Measurements from ENCODE around the gene KCNG2. TPM values are rescaled to one million over a fixed set of nuclear protein-coding genes. Genes with fewer than 3 reads are reported as not detected.

The KCNG2 gene
- total and polyA plus RNA-seq, 2 of the 4 experiments (the other 2 are of a cell fraction) = not detected

- in situ Hi-C loops (cut with MboI; ENCODE audit: low sequenced_read_pairs) = no loop called here
- H3K9me3 ChIP-seq (ENCODE audit: control insufficient read depth, insufficient read depth, low read length) = no peaks in the 10 kb centered on the region
- POLR2A ChIA-PET (ENCODE audit: unreplicated experiment) = no interaction called here
- no peak overlapping the region for H3K14ac ChIP-seq (replicated peaks; ENCODE audit: low read depth, low read length)
- H4K91ac ChIP-seq (ENCODE audit: insufficient read depth, low read depth, low read length) = no peak overlapping the region
- CTCF ChIA-PET = no interaction called here
- peaks cover 11% of the 10 kb centered on the region for H3K9me1 ChIP-seq (ENCODE audit: insufficient read depth, low read length)
- no peaks in the 10 kb centered on the region for H3K79me1 ChIP-seq (ENCODE audit: low read depth in 1 of 2, low read length in 2 of 2)
- no peak overlapping the region for H2BK20ac ChIP-seq (ENCODE audit: low read depth, low read length)
- H3K27ac ChIP-seq (ENCODE audit: insufficient read depth, low read length) = no peak overlapping the region
- H3K9ac ChIP-seq (ENCODE audit: low read depth, low read length) = no peak overlapping the region
- peaks cover 30% of the 10 kb centered on the region for H3K27me3 ChIP-seq (ENCODE audit: control insufficient read depth, insufficient read depth, low read length)
- H3K18ac ChIP-seq (ENCODE audit: low read depth, low read length) = no peak overlapping the region
- peaks cover 11% of the 10 kb centered on the region for H3K4me1 ChIP-seq (ENCODE audit: control insufficient read depth, insufficient read depth, low read length)
- no peak overlapping the region; the same call in 1 of the 2 replicates for H3K4me2 ChIP-seq (ENCODE audit: low read depth, low read length)
- H2BK15ac ChIP-seq (ENCODE audit: low read depth, low read length) = peak overlapping the region; percentile 56; the same call in 1 of the 3 replicates
- no peak overlapping the region for H2AK9ac ChIP-seq (replicated peaks; ENCODE audit: low read depth, low read length, poor library complexity)
- intact Hi-C loops (cut with micrococcal nuclease) = loop anchor here (5.0 kb wide), 2 partner anchors 156 to 171 kb away; partner anchors contain the start of gene SLC66A2
- H3K4me3 ChIP-seq (ENCODE audit: insufficient read depth, low read depth, low read length) = no peak overlapping the region
- H4K8ac ChIP-seq (ENCODE audit: low read depth in 2 of 2, low read length in 2 of 2) = no peak overlapping the region
- H3K4ac ChIP-seq (ENCODE audit: low read depth, low read length) = no peak overlapping the region; the same call in 1 of the 2 replicates
- dilution Hi-C loops (cut with HindIII; ENCODE audit: low sequenced_read_pairs, unreplicated experiment) = no loop called here
- H3K23ac ChIP-seq (ENCODE audit: low read depth, low read length) = peak overlapping the region; percentile 49; the same call in 1 of the 2 replicates
- no peak overlapping the region for H2AFZ ChIP-seq (replicated peaks; ENCODE audit: low read length, poor library complexity)
- peaks cover 4% of the 10 kb centered on the region; the same call in 1 of the 2 replicates for H4K20me1 ChIP-seq (ENCODE audit: insufficient read depth, low read length)
- DNase-seq (no peak), ATAC-seq (ENCODE audit: low read depth) (no peak)
- H2BK120ac ChIP-seq (ENCODE audit: low read depth, low read length) = no peak overlapping the region
- no TSS peak for BruUV-seq (replicated peaks)
- 27% methylated on average over 10 of the region's 21 CpGs; no CpG with 5 or more reads in 1 of the 2 experiments for WGBS, 2 experiments (ENCODE audit: extremely low coverage in 2 of 2, insufficient read length in 1 of 2)
- H3K56ac ChIP-seq (ENCODE audit: extremely low read depth, insufficient read depth, low read length) = no peak overlapping the region
- H4K5ac ChIP-seq (ENCODE audit: low read depth, low read length) = no peak overlapping the region
- no peak overlapping the region for H2BK5ac ChIP-seq (ENCODE audit: low read depth, low read length, poor library complexity, severe bottlenecking)
- H3K36me3 ChIP-seq (ENCODE audit: control insufficient read depth, insufficient read depth, low read length) = no peaks in the 10 kb centered on the region
- H2AK5ac ChIP-seq (ENCODE audit: low read depth, low read length) = peak overlapping the region; percentile 74; the same call in 1 of the 2 replicates
- TF ChIP-seq FOS (IDR thresholded peaks at IDR 0.05; ENCODE audit: low read depth, low read length) = no peak
- no peak for TF ChIP-seq RCOR1 (IDR thresholded peaks at IDR 0.05; ENCODE audit: insufficient replicate concordance, low read length)
- TF ChIP-seq MXI1 (IDR thresholded peaks at IDR 0.05; ENCODE audit: borderline replicate concordance, low read depth, low read length) = no peak
- no peak for TF ChIP-seq ELK1 (IDR thresholded peaks at IDR 0.05; ENCODE audit: borderline replicate concordance, low read depth, low read length)
- TF ChIP-seq NFE2L2 (IDR thresholded peaks at IDR 0.05; ENCODE audit: low read depth, low read length) = no peak
- TF ChIP-seq CEBPB (IDR thresholded peaks at IDR 0.05; ENCODE audit: low read depth, low read length) = no peak
- TF ChIP-seq SMC3 (IDR thresholded peaks at IDR 0.05; ENCODE audit: low read depth, low read length) = no peak
- no peak for TF ChIP-seq RFX5 (IDR thresholded peaks at IDR 0.05; ENCODE audit: low read depth, low read length)
- no peak for TF ChIP-seq POLR2A (IDR thresholded peaks at IDR 0.05; ENCODE audit: low read depth, low read length)
- TF ChIP-seq RAD21 (IDR thresholded peaks at IDR 0.05; ENCODE audit: low read length) = no peak
- no peak for TF ChIP-seq CTCF (conservative IDR thresholded peaks at IDR 0.05; ENCODE audit: low read depth, low read length)
- no peak for TF ChIP-seq BHLHE40 (IDR thresholded peaks at IDR 0.05; ENCODE audit: low read depth, low read length)
- TF ChIP-seq MAFK (IDR thresholded peaks at IDR 0.05; ENCODE audit: low read depth, low read length) = no peak
- no peak for TF ChIP-seq MAZ (IDR thresholded peaks at IDR 0.05; ENCODE audit: borderline replicate concordance, low read depth, low read length)
Measured at GRCh38 chr18:79796531-79797405, 970 bp upstream of the KCNG2 start.

All from IMR-90 (cell line).